GM18858 (cell line): ENCODE measurements around the gene TRIM47.
A peak's percentile ranks its signal among the peaks of the same experiment; 100 is the strongest.
"Not testable (repeated sequence)": the region's sequence is repeated elsewhere in the genome, so short reads cannot be mapped to it uniquely, and the experiment has no call there.

Experiments used
- ATAC-seq: cut with Tn5 transposase; IDR thresholded peaks from one replicate; pipeline ENCODE4 v1.9.1; 2021; ENCODE audit not compliant: unreplicated experiment

Gene TRIM47

DNA sequence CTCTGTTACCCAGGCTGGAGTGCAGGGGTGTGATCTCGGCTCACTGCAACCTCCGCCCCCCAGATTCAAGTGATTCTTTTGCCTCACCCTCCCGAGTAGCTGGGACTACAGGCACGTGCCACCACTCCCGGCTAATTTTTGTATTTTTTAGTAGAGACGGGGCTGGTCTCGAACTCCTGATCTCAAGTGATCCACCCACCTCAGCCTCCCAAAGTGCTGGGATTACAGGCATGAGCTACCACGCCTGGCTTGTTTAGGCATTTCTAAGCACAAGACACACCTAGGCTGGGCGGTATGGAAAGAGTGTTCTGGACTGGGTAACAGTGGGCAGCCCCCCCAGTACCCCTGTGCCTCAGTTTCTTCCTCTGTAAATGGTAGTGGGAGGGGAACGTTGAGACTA, 8.2 kb downstream of the TRIM47 start:
- ATAC-seq = not testable (repeated sequence)

DNA sequence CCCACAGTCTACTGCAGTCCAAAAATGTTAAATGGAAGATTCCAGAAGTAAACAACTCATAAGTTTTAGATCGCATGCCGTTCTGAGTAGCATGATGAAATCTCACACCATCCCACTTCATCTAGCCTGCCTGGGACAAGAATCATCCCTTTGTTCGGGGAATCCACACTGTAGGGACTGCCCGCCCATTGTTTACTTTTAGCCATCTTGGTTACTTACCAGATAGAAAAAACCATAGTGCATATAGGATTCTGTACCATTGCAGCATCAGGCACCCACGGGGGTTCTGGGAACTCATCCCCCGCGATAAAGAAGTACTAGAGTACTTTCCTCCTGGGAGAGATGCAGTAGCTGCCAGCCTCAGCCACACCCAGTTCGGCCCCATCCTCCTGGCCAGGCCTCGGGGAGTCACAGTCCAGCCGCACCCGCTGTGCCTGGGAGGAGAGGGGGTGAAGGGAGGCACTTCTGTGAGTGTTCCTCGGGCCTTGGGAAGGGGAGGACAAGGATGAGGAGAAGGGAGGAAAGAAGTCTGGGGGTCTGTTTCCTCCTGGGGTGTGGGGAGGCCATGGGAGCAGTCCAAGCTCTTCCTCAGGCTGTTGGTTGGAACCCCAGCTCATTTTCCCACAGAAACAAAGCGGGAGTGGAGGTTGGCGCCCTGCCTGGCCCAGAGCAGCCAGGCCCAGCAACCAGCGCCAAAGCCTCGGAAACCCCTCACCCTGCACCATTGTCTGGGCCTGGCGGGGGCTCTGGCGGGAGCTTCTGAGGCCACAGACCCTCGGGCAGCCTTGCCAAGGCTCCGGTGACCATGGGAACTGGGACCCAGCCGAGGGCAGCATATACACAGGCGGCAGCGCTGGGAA, 8.9 kb downstream of the TRIM47 start:
- ATAC-seq = no peak

- not testable (repeated sequence) for ATAC-seq
These were observed 9.6 kb downstream of the TRIM47 start for GRCh38 chr17:75868730-75869281.

DNA sequence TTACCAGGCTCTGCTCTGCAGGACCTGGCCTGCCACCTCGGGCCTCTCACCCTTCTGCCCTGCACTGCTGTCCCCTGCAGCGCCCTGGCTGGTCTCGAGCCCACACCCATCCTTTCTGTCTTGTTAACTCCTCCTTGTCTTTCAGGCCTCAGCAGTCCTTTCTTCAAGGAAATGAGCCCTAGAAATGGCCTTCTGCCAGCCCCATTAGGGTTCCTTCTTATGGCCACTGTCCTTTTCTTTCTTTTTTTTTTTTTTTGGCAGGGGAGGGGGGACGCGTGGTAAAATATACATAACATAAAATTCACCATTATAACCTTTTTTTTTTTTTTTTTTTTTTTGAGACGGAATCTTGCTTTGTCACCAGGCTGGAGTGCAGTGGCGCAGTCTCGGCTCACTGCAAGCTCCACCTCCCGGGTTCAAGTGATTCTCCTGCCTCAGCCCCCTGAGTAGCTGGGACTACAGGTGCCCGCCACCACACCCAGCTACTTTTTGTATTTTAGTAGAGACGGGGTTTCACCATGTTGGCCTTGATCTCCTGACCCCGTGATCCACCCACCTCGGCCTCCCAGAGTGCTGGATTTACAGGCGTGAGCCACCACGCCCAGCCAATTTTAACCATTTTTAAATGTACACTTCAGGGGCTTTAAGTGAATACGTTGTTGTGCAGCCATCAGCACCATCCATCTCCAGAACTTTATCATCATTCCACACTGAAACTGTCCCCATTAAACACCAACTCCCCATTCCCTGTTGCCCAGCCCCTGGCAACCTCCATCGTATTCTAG, 12.8 kb downstream of the TRIM47 start:
- not testable (repeated sequence) for ATAC-seq

- peak; percentile 16 for ATAC-seq
These were observed 13.5 kb downstream of the TRIM47 start for GRCh38 chr17:75864887-75865286.

DNA sequence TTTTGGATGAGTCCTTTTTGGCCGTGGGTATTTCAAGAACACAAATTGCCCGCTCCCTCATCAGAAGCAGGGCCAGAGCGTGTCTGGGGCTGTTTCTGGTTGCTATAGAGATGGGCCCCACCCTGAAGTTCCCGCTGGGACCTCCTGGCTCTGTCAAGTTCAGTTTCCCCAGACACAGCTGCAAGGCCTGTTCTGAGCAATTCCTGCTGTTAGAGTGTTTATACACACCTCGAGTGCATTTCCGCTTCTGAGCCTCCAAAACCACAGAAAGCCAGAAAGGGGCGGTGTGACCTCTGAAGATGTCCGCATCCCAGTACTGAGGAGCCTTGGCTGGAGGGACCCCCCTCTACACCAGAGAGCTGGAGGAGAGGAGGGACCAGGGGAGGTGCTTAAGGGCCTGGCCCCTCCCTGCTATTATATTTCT, 13.9 kb downstream of the TRIM47 start:
- peak; percentile 75 for ATAC-seq

DNA sequence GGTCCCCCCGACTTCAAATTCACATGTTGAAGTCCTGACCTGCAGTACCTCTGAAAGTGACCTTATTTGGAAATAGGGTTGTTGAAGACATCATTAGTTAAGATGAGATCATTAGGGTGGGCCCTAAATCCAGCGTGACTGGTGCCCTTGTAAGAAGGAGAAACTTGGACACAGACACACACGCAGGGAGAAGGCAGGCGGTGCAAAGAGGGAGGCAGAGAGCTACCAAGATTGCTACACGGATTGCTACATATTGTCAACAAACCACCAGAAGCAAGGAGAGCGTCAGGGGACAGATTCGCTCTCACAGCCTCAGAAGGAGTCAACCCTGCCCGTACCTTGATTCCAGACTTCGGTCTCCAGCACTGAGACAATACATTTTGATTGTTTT, 16.5 kb downstream of the TRIM47 start:
- no peak for ATAC-seq

DNA sequence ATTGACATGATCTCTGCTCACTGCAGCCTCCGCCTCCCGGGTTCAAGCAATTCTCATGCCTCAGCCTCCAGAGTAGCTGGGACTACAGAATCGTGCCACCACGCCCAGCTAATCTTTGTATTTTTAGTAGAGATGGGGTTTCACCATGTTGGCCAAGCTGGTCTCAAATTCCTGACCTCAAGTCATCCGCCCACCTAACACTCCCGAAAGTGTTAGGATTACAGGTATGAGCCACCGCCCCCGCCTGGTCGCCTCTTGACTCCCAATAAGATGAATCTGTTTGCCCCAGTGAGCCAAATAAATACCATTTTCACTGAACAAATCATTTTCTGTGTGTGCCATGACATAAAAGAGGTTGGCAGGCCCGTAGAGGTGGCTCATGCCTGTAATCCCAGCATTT, 19.0 kb downstream of the TRIM47 start:
- ATAC-seq = not testable (repeated sequence)

GRCh38 chr17:75856062-75856756, 22.2 kb downstream of the TRIM47 start:
- no peak for ATAC-seq

DNA sequence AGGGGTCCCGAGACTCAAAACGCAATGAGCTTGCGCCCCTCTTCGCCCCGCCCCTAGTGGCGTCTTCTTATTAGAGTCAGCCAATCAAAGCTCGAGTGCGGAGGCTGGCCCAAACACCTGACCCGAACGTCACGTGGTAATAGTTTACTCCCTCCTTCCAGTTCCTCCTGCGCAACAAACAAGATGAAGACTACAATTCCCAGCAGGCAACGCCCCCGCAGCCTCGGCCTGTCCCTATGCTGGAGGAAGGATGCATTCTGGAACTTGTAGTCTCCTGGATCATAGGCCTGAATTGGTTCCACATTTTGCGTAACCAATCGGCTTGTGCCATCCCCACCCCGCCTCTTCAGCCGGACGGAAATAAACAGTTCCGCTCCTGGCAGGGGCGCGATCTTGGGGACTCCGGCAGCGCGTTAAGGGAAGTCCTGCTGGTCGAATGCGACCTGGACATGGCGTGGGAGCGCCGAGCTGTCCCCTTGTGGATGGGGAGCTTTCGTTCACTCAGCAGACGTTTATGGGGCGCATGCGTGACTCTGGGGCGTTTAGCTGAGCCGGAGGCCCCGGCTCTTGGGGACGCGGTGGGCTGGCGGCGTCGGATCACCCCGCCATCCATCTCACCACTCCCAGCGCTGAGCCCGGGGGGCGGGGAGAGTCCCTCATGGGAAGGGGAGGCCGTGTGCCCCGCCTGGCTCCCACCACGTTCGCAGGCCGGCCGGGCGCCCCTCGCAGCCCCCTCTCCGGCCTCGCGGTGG, 22.9 kb downstream of the TRIM47 start, which contains the start of gene WBP2:
Gene WBP2, minus strand, starts transcription at position 26 of the 752 bp plus-strand sequence. CDS start 38 bp downstream, outside the sequence.
- ATAC-seq = peak; percentile 83

GRCh38 chr17:75854881-75855309, 23.5 kb downstream of the TRIM47 start:
- ATAC-seq = no peak

DNA sequence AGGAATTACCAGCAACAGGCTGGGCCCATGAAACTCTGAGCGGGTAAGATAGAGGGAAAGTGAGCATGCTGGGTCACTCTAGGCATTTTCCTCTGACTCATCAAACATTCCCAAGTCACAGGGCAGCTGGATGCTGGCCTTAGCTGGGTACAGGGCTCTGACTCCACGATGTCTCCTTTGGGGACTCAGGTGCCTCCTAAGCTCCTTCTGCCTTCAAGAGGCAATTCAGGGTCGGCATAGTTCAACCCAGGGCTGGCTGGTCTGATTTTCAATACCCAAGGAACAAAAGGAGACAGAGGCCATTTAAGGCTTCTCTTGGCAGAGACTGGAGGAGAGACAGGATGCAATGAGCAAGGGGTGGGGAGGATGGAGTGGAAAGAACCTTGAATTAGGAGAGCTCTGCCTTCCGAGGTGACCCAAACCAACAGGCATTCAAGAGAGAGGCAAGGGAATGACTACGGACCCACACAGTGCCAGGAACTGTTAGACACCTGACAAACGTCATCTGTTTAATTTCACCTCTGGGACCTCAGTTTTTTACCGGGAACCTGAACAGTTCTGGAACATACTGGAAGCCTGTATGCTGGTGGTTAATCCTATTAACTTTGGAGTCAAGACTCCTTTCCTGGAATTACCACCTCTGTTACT, 24.2 kb downstream of the TRIM47 start:
- ATAC-seq = no peak

GRCh38 chr17:75853433-75853832, 24.9 kb downstream of the TRIM47 start:
- no peak for ATAC-seq

GRCh38 chr17:75851693-75851991, 26.7 kb downstream of the TRIM47 start:
- ATAC-seq = not testable (repeated sequence)

GRCh38 chr17:75850928-75851692, 27.3 kb downstream of the TRIM47 start:
- ATAC-seq = no peak

DNA sequence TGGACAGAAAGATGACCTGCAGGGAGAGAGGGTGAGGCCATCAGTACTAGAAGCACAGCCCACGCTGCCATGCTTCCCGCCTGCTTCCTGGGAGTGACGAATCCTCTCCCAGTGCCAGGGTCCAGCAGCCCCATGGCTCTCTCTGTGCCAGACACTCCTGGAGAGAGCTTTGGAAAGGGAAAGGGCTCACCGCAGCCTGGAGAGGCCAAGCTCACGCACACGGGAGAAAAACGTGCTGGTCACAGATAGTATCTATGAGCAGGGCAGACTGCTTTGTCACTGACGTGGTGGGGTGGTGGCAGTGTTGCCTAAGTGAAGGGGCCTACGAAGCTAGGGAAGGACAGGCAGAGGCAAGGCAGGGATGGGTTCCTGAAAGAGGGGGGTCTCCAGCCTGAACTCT, 28.7 kb downstream of the TRIM47 start:
- ATAC-seq = no peak

GRCh38 chr17:75849279-75849646, 29.1 kb downstream of the TRIM47 start:
- ATAC-seq = no peak

DNA sequence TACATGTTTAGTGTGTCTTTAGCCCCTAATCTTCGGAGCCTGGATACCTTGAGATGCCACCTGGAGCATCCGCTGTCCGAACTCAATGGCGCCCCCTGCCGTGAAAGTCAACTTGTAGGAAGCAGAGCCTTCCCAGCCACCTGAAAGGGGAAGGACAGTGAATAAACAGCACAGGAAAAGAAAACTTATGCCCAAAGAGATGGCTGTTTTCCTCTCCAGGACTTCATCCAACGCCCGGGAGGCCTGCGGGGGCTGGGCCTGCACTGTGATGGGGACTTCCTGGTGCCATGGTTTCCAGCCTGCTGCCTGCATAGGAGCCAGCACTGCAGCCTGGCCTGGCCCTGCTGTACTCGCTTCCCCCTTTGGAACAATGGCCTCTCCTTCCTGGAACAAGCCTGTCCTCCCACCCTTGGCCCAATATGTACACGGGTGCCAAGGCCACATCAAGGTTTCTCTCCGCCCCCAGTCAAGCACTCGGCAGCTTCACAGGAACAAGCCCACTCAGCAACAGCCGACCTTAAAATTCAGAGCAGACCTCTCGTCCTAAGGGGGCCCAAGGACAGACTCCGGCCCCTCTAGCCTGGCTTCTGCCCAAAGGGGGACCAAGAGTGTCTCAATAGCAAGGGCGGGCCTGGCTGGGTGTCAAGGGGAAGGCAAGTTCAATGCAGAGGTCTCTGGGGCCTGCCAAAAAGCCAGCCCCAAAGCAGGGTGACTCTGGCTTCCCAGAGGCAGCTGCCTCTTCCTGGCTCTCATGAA, 29.7 kb downstream of the TRIM47 start:
- ATAC-seq = no peak
